Epidermal melanocyte (primary cell): ENCODE results near the gene SIX4.

Experiments used
- DNase-seq: peaks from one replicate; pipeline ENCODE4 v3.0.0; 2011; ENCODE audit warnings: low spot score; ENCODE audit not compliant: insufficient read length

Gene SIX4

GRCh38 chr14:60661721-60662120 is 62.4 kb downstream of the SIX4 start:
- DNase-seq: no peak
